Neural cell (in vitro differentiated cells): ENCODE data around the gene DLK1.

ENCODE experiments used
- CTCF ChIP-seq: fragments of 450-650 bp; IDR thresholded peaks from 2 replicates; pipeline ENCODE4 v1.5.1; 2014; ENCODE audit warnings: antibody characterized with exemption, mild to moderate bottlenecking, moderate library complexity; ENCODE audit not compliant: poor library complexity, severe bottlenecking
- EP300 ChIP-seq: fragments of 450-650 bp; conservative IDR thresholded peaks from 2 replicates; pipeline ENCODE4 v1.6.1; 2014; ENCODE audit warnings: antibody characterized with exemption, mild to moderate bottlenecking, moderate library complexity; ENCODE audit not compliant: poor library complexity, severe bottlenecking
- EZH2 ChIP-seq: fragments of 200-600, 300-800 bp; shearing (Covaris generic), sonication (generic); IDR thresholded peaks from 2 replicates; pipeline ENCODE4 v1.6.1; 2014; ENCODE audit warnings: antibody characterized with exemption, low read length, borderline replicate concordance, mild to moderate bottlenecking; ENCODE audit not compliant: insufficient read depth, poor library complexity, severe bottlenecking
- MXI1 ChIP-seq: fragments of 450-650 bp; conservative IDR thresholded peaks from 2 replicates; pipeline ENCODE4 v1.6.1; 2014; ENCODE audit warnings: antibody characterized with exemption, mild to moderate bottlenecking; ENCODE audit not compliant: poor library complexity, severe bottlenecking
- POLR2AphosphoS5 ChIP-seq: IDR thresholded peaks from 2 replicates; pipeline ENCODE4 v1.6.1; 2012
- RAD21 ChIP-seq: fragments of 450-650 bp; conservative IDR thresholded peaks from 2 replicates; pipeline ENCODE4 v1.6.1; 2014; ENCODE audit warnings: antibody characterized with exemption, mild to moderate bottlenecking, moderate library complexity
- REST ChIP-seq: IDR thresholded peaks from 2 replicates; pipeline ENCODE4 v1.6.1; 2012; ENCODE audit warnings: borderline replicate concordance
- TAF1 ChIP-seq: IDR thresholded peaks from 2 replicates; pipeline ENCODE4 v1.6.1; 2012; ENCODE audit warnings: low read depth

- TF ChIP-seq TAF1 (no peak), EP300 (no peak), CTCF (no peak), MXI1 (no peak), REST (no peak), EZH2 (no peak), RAD21 (no peak), POLR2AphosphoS5 (no peak)
Observed at GRCh38 chr14:100786131-100786530, 59.4 kb downstream of the DLK1 start.
